Measurements from ENCODE around the gene CTDSP1.

The CTDSP1 gene

DNA sequence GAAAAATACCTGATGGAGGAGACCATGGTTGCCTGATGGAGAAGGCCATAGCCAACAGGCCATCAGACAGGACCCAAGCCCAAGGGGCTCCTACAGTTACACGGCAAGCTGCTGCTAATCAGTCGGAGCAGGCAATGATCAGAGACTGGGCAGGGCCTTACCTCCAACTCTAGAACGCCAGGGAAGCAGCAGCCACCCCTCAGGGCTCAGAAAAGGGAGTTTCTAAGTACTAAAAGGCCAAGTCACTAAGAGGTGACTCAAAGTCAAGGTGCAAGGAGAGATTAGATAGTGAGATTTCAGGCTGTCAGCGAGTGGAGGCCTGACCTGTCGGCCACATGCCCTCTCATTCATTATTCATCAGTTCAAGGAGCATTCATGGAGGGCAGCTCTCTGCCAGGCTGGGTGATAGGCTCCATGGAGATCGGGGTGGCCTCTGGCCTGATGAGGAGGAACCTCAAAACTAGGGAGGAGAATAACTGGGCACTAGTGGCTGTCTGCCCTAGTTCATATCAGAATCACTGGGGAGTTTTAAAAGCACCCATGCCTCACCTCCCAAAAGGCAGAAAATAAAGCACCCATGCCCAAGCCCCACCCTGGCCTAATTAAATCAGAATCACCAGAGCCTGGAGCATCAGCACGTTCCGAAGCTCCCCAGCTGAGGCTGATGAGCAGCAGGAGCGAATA, 22.9 kb downstream of the CTDSP1 start:
- DNase-seq, result no peak

DNA sequence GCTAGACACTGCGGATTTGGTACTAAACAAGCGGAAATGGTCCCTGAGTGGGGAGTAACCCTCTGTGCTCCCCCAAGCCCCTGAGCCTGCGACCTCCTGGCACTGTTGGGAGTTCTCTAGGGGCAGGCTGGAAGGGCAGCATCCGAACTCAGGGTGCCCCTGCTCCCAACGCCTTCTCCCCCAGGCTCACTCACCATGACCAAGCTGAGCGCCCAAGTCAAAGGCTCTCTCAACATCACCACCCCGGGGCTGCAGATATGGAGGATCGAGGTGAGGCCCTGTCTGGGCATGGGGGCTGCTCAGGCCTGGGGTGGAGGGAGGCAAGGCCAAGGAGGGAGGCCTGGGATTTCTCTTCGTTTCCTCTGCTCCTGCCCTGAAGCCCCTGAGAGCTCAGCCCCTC, 23.9 kb downstream of the CTDSP1 start:
- DNase-seq, result no peak

GRCh38 chr2:218425531-218425930, 25.9 kb downstream of the CTDSP1 start:
- DNase-seq, result no peak

DNA sequence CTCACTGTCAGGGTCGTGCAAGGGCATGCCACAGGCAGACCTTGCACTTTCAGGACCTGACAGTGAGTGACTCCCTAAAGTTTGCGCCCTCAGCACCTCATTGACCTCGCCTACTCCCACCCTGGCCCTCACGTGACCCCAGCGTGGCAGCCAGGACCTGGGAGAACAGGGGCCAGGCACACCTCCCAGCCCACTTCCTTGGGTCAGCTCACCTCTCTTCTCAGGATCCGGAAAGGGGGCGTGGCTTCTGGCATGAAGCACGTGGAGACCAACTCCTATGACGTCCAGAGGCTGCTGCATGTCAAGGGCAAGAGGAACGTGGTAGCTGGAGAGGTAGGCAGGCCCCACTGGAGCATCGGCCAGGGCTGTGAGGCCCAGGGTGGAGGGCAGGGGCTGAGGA, 28.1 kb downstream of the CTDSP1 start:
- no peak for DNase-seq

GRCh38 chr2:218428846-218429558, 29.3 kb downstream of the CTDSP1 start:
- no peak for DNase-seq

DNA sequence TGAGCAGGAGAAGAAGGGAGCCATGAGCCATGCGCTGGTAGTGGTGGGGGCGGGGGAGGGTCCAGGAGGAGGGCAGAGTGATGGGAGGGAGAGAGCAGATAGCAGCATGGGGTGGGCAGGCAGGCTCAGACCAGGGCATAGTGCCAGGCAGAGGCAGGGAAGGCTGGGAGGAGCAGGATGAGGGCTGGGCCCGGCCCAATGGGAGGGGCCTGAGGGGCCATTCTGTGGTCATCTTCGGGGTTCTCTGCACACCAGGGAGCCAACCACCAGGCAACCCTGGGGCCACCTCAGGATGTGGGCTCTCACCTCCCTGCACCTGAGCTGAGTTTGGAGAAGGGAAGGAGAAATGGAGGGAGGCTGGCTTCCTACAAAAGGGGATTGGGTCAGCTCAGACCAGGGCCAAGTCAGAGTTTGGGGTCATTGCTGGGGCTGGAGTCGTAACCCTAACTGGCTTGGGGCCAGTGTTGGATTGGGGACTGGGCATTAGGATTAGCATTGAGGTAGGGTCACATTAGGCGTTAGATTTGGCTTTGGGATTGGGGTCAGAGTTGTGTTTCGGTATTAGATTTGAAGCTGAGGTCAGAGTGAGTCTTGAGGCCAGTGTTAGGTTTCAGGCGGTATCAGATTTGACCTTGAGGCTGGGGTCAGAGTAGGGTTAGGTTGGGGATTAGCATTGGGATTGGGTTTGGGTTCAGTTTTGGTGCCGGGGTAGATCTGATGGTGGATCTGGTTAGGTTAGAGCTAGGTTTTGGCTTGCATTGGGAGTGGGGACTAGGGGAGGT, 30.4 kb downstream of the CTDSP1 start:
- no peak for DNase-seq

- no peak for DNase-seq
Observed at GRCh38 chr2:218430721-218431120, 31.1 kb downstream of the CTDSP1 start.

- no peak for DNase-seq
Observed at GRCh38 chr2:218431878-218432277, 32.2 kb downstream of the CTDSP1 start.

DNA sequence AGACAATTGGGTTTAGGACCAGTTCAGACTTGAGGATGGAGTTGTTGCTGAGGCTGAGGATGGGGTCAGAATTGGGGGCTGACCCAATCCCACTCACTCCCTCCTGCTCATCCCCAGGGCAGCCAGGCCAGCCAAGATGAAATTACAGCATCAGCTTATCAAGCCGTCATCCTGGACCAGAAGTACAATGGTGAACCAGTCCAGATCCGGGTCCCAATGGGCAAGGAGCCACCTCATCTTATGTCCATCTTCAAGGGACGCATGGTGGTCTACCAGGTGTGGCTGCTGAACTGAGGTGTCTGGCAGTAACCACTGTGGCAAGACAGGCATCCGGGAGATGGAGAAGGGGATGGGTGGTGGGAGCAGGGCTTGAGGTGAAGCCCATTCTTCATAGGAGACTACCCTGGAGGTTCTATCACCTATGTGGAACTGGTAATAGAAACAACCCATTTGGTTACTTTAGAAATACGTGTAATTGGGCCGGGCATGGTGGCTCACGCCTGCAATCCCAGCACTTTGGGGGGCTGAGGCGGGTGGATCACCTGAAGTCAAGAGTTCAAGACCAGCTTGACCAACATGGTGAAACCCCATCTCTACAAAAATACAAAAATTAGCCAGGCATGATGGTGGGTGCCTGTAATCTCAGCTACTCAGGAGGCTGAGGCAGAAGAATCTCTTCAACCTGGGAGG, 33.2 kb downstream of the CTDSP1 start:
- DNase-seq, result no peak

GRCh38 chr2:218434456-218434855, 34.8 kb downstream of the CTDSP1 start:
- DNase-seq, result no peak

GRCh38 chr2:218435003-218435982, 35.6 kb downstream of the CTDSP1 start:
- DNase-seq, result no peak

GRCh38 chr2:218436992-218437391, 37.3 kb downstream of the CTDSP1 start:
- DNase-seq, result no peak

GRCh38 chr2:218437969-218438368, 38.3 kb downstream of the CTDSP1 start:
- DNase-seq, result no peak

DNA sequence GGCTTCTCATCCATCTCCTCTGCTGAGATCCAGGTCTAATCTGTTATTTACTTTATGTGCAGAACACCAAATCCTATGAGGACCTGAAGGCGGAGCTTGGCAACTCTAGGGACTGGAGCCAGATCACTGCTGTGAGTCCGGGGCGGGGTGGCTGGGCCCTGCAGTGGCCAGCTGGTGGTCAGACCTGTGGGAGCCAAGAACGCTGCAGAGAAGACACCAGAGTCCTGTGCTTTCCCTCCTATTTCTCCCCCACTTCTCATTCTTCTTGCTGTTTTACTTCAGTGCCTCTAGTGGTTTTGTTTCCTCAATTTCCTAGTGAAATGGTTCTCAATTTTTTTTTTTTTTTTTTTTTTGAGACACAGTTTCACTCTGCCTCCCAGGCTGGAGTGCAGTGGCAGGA, 38.9 kb downstream of the CTDSP1 start:
- DNase-seq, result no peak

DNA sequence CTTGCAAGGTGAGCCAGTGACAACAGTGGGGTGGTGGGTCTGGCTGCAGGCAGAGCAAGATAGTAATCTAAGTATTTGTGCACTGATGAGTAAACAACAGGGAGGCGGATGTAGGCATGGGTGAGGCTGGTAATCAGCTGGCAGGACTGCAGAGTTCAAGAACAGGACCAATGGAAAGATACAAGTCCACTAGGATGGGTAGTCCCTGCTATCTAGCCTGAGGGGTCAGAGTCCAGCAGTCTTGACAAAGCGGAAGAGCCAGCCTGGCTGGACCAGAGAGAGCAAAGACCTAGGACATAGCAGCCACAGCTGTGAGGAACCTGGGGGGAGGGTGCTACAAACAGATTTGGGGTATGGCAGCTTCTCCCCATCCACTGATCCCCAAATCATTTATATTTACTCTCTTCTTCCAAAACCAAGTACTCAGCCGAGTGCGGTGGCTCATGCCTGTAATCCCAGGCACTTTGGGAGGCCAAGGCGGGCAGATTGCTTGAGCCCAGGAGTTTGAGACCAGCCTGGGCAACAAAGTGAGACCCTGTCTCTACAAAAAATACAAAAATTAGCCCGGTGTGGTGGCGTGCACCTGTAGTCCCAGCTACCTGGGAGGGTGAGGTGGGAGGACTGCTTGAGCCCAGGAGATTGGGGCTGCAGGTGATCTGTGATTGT, 45.2 kb downstream of the CTDSP1 start:
- DNase-seq, result no peak

DNA sequence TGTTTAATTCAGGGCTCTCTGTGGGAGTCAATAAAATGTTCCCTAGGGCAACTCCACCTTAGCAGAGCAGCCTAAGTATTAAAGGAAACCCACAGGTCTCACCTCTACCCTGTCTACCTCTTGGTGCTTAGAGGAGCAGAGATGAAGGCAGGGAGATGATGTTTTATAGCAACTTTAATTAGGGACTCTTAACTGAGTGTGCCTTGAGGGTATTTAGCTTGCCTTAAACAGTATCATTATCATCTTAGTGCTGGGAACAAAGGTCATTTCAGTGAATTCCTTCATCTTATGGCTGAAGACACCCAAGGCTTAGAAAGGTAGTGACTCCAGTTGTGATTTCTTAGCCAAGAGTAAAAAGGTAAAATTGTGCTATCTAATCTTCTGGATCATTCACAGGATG, 45.9 kb downstream of the CTDSP1 start:
- DNase-seq, result no peak

GRCh38 chr2:218446547-218446946, 46.9 kb downstream of the CTDSP1 start:
- DNase-seq, result no peak

DNA sequence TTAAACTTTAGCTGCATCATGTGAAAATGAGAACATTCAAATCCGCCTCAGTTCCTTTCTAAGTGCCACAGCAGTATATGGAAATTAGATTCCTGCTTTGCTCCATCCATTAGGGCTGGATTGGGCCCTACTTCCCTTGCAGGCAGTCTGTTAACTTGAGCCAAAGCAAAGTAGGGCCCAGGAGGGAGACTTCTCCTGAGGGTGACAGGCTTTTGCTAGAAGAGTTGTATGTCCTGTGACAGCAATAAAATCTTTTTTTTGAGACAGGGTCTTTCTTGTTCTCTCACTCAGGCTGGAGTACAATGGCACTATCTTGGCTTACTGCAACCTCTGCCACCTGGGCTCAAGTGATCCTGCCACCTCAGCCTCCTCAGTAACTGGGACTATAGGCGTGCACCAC, 47.4 kb downstream of the CTDSP1 start:
- DNase-seq, result no peak

DNA sequence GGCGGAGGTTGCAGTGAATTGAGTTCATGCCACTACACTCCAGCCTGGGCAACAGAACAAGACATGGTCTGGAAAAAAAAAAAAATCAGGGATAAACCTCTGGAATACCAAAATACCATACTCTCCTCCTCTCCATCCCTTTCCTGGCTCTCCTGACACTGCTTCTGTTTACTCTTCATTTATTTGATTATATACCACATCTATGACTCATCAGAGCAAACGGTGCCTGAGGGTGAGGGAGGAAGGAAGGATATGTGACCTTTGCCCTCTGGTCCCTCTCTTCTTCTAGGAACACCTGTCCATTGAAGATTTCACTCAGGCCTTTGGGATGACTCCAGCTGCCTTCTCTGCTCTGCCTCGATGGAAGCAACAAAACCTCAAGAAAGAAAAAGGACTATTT, 49.3 kb downstream of the CTDSP1 start:
- no peak for DNase-seq

- no peak for DNase-seq
Observed at GRCh38 chr2:218452079-218452478, 52.4 kb downstream of the CTDSP1 start.

Data from hypothalamus (tissue), 51 donors.